Measurements from ENCODE around the gene ZNF23. TPM values are rescaled to one million over a fixed set of nuclear protein-coding genes. Genes with fewer than 3 reads are reported as not detected.

The ZNF23 gene
- total RNA-seq, 1 experiment from 2014 or later, result 9.6 TPM

DNA sequence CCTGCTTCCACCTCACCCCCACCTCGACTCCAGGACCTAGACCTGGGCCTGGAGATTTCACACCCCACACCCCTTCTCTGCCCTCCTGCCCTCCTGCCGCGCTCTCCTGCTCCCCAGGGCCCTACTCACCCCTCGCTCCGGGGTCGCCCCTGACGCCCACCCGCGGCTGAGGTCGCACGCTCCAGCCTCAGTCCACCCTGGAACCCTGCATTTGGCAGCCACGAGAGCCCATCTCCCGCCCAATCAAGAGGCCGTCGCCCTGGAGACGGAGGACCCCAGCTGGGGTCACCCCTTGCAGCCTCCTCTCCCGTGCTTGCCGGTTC is 36.3 kb downstream of the ZNF23 start:
- Histone ChIP-seq H3T11ph (ENCODE audit: low read length) (no peak overlapping the region), H3K4ac (ENCODE audit: low read depth, low read length) (no peak overlapping the region), H3K4me1 (ENCODE audit: insufficient read depth, low read length) (no peaks in the 10 kb centered on the region), H3K14ac (ENCODE audit: insufficient read depth, low read length) (peak overlapping the region; percentile 81; the same call in 1 of the 2 replicates), H2BK20ac (ENCODE audit: low read depth, low read length, poor library complexity, severe bottlenecking) (no peak overlapping the region), H2BK5ac (ENCODE audit: insufficient read length, low read length) (no peak overlapping the region), H2AFZ (ENCODE audit: low read length) (no peak overlapping the region), H3K18ac (ENCODE audit: insufficient read length, low read depth, low read length) (peak overlapping the region; percentile 34), H3K56ac (ENCODE audit: insufficient read length, low read depth, low read length) (no peak overlapping the region), H3K9ac (ENCODE audit: extremely low read depth, insufficient read length, low read length) (no peak overlapping the region), H2BK120ac (ENCODE audit: low read depth, low read length, poor library complexity, severe bottlenecking) (no peak overlapping the region), H3K9me3 (ENCODE audit: control insufficient read depth, low read depth, low read length) (no peaks in the 10 kb centered on the region), H3K27ac (ENCODE audit: insufficient read length, low read depth, low read length) (no peak overlapping the region), H3K79me2 (ENCODE audit: insufficient read depth, low read length) (no peaks in the 10 kb centered on the region), H3K27me3 (ENCODE audit: insufficient read depth, low read length) (no peaks in the 10 kb centered on the region), H4K5ac (ENCODE audit: insufficient read length, low read depth, low read length) (no peak overlapping the region), H4K8ac (replicated peaks; ENCODE audit: insufficient read length, low read depth, low read length) (no peak overlapping the region), H2BK12ac (ENCODE audit: insufficient read length, low read depth, low read length) (no peak overlapping the region), H2AK5ac (ENCODE audit: insufficient read length, low read length) (no peak overlapping the region), H4K20me1 (ENCODE audit: control insufficient read depth, insufficient read depth, insufficient read length) (no peaks in the 10 kb centered on the region), H3K23me2 (ENCODE audit: insufficient read length, low read depth, low read length, poor library complexity, severe bottlenecking) (no peaks in the 10 kb centered on the region), H4K91ac (ENCODE audit: insufficient read length, low read depth, low read length) (no peak overlapping the region), H2BK15ac (ENCODE audit: low read depth, low read length) (no peak overlapping the region), H3K4me2 (ENCODE audit: insufficient read depth, insufficient read length, low read length) (peak overlapping the region; percentile 25), H3K23ac (ENCODE audit: insufficient read length, low read depth, low read length) (no peak overlapping the region), H3K79me1 (ENCODE audit: insufficient read depth, low read depth, low read length, poor library complexity, severe bottlenecking) (no peaks in the 10 kb centered on the region)
- Mint-ChIP-seq H3K27me3 (ENCODE audit: low read depth) (peaks cover 53% of the 10 kb centered on the region), H3K4me1 (peaks cover 15 to 19% of the 10 kb centered on the region in 2 experiments), H3K27ac (no peak overlapping the region; a peak in 1 of 7 replicates), H3K4me3 (peak overlapping the region; percentile 82 to 90), H3K9me3 (peaks cover 0 to 4% of the 10 kb centered on the region in 2 experiments; a peak in 2 of 5 replicates), H3K36me3 (ENCODE audit: insufficient read depth in 1 of 3, low read depth in 3 of 3) (peaks cover 0 to 2% (median 0%) of the 10 kb centered on the region in 3 experiments; a peak in 1 of 7 replicates)
- no CpG with 5 or more reads among the region's 18 CpGs for WGBS (ENCODE audit: extremely low coverage, insufficient read length, low lambda C conversion rate)
- TF ChIP-seq, protein P1, sequence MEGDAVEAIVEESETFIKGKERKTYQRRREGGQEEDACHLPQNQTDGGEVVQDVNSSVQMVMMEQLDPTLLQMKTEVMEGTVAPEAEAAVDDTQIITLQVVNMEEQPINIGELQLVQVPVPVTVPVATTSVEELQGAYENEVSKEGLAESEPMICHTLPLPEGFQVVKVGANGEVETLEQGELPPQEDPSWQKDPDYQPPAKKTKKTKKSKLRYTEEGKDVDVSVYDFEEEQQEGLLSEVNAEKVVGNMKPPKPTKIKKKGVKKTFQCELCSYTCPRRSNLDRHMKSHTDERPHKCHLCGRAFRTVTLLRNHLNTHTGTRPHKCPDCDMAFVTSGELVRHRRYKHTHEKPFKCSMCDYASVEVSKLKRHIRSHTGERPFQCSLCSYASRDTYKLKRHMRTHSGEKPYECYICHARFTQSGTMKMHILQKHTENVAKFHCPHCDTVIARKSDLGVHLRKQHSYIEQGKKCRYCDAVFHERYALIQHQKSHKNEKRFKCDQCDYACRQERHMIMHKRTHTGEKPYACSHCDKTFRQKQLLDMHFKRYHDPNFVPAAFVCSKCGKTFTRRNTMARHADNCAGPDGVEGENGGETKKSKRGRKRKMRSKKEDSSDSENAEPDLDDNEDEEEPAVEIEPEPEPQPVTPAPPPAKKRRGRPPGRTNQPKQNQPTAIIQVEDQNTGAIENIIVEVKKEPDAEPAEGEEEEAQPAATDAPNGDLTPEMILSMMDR (conservative IDR thresholded peaks at IDR 0.05), result no peak
- no peak for DNase-seq
